K562 (cell line): ENCODE data around the gene ZFAND2B. TPM values are rescaled to one million over a fixed set of nuclear protein-coding genes. Genes with fewer than 3 reads are reported as not detected.

Experiments
- BRD4 ChIP-seq: fragments of 200-600 bp; sonication (generic); IDR thresholded peaks from 2 replicates; pipeline ENCODE4 v1.6.1; 2017; ENCODE audit warnings: inconsistent platforms
- ELF1 ChIP-seq: fragments of 200-800 bp; sonication (Bioruptor generic); IDR thresholded peaks from 2 replicates; pipeline ENCODE4 v1.6.1; 2016; ENCODE audit warnings: missing genetic modification characterization, missing compliant biosample characterization
- FUS ChIP-seq: fragments of 200-400 bp; formaldehyde crosslinking; optimal IDR thresholded peaks from 2 replicates; pipeline ENCODE3; 2017; ENCODE audit warnings: low read depth, low read length
- KLF16 ChIP-seq: IDR thresholded peaks from 2 replicates; pipeline ENCODE4 v1.6.1; 2016; ENCODE audit warnings: antibody characterized with exemption
- MIER1 ChIP-seq: fragments of 450-650 bp; IDR thresholded peaks from 2 replicates; pipeline ENCODE4 v1.6.1; 2016; ENCODE audit warnings: antibody characterized with exemption, mild to moderate bottlenecking, low read depth
- NUFIP1 ChIP-seq: fragments of 450-650 bp; IDR thresholded peaks from 2 replicates; pipeline ENCODE4 v1.6.1; 2018; ENCODE audit not compliant: partially characterized antibody
- RBM34 ChIP-seq: fragments of 200-400 bp; formaldehyde crosslinking; IDR thresholded peaks from 2 replicates; pipeline ENCODE4 v1.6.1; 2018; ENCODE audit warnings: low read length, borderline replicate concordance; ENCODE audit not compliant: insufficient read depth
- THRAP3 ChIP-seq: fragments of 450-650 bp; IDR thresholded peaks from 2 replicates; pipeline ENCODE4 v1.6.1; 2016; ENCODE audit warnings: mild to moderate bottlenecking, inconsistent platforms, borderline replicate concordance
- ZEB2 ChIP-seq: fragments of 450-650 bp; IDR thresholded peaks from 2 replicates; pipeline ENCODE4 v1.6.1; 2016
- ZKSCAN1 ChIP-seq: fragments of 150-350 bp; IDR thresholded peaks from 2 replicates; pipeline ENCODE4 v1.6.1; 2016; ENCODE audit warnings: low read depth, low read length
- ZNF780A ChIP-seq: fragments of 250-450 bp; sonication (Bioruptor Pico); IDR thresholded peaks from 2 replicates; pipeline ENCODE4 v1.5.0; 2021; ENCODE audit warnings: mild to moderate bottlenecking
- polyA plus RNA-seq, 8 experiments: library from polyadenylated mRNA; depleted of rRNA in 4 of 8; stranded (reverse) in 5 of 8; unstranded in 3 of 8; fragments of >200 nt; fragmentation: Nextera tagmentation in 2 of 8; fragmentation: Illumina TruSeq in 1 of 8; extraction: Ambion mirVana in 2 of 8; extraction: Trizol in 1 of 8; gene quantifications; 2 replicates each; pipeline versions ENCODE4 v1.2.1 to v1.2.3, GENCODE V29; 2011 to 2014; ENCODE audit warnings: inconsistent platforms in 1 of 8, missing spikeins in 1 of 8
- total RNA-seq, 7 experiments: library from RNA; depleted of rRNA in 6 of 7; stranded (reverse); fragments of >200 nt in 6 of 7; fragmentation: Illumina TruSeq in 2 of 7; extraction: Trizol in 2 of 7; gene quantifications; 2 replicates each; pipeline versions ENCODE4 v1.2.1 to v1.2.3, GENCODE V29; 2011 to 2021; ENCODE audit warnings: low replicate concordance in 1 of 7
- TF ChIP-seq, protein P1 (sequence below), 2 experiments: fragments of 450-650 bp; formaldehyde crosslinking in 1 of 2; IDR thresholded peaks; 2 replicates each; pipeline versions ENCODE4 v1.4.0 to v1.6.1; 2014 to 2020; ENCODE audit warnings: mild to moderate bottlenecking in 2 of 2, borderline replicate concordance in 1 of 2, low read depth in 1 of 2
- TF ChIP-seq, protein P2 (sequence below): fragments of 250-450 bp; sonication (Bioruptor Pico); IDR thresholded peaks from 2 replicates; pipeline ENCODE4 v1.8.0; 2022; ENCODE audit warnings: moderate library complexity, mild to moderate bottlenecking, inconsistent platforms
- TF ChIP-seq, protein P3 (sequence below), 2 experiments: fragments of 250-450 bp in 1 of 2; fragments of 450-650 bp in 1 of 2; sonication (Bioruptor Pico) in 1 of 2; IDR thresholded peaks; 2 replicates each; pipeline versions ENCODE4 v1.6.1 to v1.8.0; 2016 to 2021; ENCODE audit warnings: mild to moderate bottlenecking in 2 of 2, moderate library complexity in 2 of 2, missing compliant biosample characterization in 1 of 2, missing genetic modification characterization in 1 of 2
- TF ChIP-seq, protein P4 (sequence below): sonication (generic); formaldehyde crosslinking; IDR thresholded peaks from 2 replicates; pipeline ENCODE4 v1.8.0; 2022; ENCODE audit warnings: mild to moderate bottlenecking, missing genetic modification reagents

The ZFAND2B gene
- total and polyA plus RNA-seq, 9 of the 15 experiments (the other 6 are each of a cell fraction or from before 2014, with no cell fraction given) = 9.9 to 33.3 (median 26.1) TPM

DNA sequence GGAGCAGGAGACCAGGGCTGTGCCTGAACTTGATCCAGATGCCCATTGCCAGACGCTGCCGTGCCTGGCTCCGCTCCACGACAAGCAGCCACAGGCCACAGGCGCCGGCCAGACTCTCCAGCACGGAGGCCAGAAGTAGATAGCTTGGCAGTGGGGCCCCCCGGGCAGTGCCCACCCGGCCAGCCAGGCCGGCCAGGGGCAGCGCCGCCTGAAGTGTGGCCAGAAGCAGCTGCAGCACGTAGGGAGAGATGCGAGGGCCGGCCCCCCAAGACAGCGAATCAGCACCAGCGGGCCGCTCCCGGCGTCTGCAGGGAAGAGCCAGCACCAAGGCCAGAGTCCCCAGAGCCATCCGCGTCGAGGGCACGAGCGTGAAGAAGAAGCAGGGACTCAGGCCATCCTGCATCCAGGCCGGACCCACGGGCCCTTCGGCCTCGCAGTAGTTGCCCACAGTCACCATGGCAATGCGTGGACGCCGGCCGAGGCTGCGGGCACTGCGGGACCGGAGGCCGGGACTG lies 11.7 kb downstream of the ZFAND2B start (continued):
- TF ChIP-seq, protein P1, sequence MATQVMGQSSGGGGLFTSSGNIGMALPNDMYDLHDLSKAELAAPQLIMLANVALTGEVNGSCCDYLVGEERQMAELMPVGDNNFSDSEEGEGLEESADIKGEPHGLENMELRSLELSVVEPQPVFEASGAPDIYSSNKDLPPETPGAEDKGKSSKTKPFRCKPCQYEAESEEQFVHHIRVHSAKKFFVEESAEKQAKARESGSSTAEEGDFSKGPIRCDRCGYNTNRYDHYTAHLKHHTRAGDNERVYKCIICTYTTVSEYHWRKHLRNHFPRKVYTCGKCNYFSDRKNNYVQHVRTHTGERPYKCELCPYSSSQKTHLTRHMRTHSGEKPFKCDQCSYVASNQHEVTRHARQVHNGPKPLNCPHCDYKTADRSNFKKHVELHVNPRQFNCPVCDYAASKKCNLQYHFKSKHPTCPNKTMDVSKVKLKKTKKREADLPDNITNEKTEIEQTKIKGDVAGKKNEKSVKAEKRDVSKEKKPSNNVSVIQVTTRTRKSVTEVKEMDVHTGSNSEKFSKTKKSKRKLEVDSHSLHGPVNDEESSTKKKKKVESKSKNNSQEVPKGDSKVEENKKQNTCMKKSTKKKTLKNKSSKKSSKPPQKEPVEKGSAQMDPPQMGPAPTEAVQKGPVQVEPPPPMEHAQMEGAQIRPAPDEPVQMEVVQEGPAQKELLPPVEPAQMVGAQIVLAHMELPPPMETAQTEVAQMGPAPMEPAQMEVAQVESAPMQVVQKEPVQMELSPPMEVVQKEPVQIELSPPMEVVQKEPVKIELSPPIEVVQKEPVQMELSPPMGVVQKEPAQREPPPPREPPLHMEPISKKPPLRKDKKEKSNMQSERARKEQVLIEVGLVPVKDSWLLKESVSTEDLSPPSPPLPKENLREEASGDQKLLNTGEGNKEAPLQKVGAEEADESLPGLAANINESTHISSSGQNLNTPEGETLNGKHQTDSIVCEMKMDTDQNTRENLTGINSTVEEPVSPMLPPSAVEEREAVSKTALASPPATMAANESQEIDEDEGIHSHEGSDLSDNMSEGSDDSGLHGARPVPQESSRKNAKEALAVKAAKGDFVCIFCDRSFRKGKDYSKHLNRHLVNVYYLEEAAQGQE (IDR thresholded peaks at IDR 0.05; ENCODE audit: borderline replicate concordance) = peak; percentile 87
- TF ChIP-seq, protein P1 (CRISPR knock-in tag; IDR thresholded peaks at IDR 0.05; ENCODE audit: low read depth) = peak; percentile 85
- TF ChIP-seq ELF1 (no peak), KLF16 (no peak), BRD4 (no peak), ZEB2 (no peak), FUS (peak; percentile 3), NUFIP1 (no peak), ZKSCAN1 (no peak), MIER1 (no peak), RBM34 (no peak), ZNF780A (CRISPR knock-in tag) (no peak), THRAP3 (no peak)
- TF ChIP-seq, protein P2, sequence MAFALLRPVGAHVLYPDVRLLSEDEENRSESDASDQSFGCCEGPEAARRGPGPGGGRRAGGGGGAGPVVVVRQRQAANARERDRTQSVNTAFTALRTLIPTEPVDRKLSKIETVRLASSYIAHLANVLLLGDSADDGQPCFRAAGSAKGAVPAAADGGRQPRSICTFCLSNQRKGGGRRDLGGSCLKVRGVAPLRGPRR = no peak
- TF ChIP-seq, protein P3, sequence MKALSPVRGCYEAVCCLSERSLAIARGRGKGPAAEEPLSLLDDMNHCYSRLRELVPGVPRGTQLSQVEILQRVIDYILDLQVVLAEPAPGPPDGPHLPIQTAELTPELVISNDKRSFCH (CRISPR knock-in tag; IDR thresholded peaks at IDR 0.05) = no peak
- TF ChIP-seq, protein P3 (tag; IDR thresholded peaks at IDR 0.05) = no peak
- TF ChIP-seq, protein P4, sequence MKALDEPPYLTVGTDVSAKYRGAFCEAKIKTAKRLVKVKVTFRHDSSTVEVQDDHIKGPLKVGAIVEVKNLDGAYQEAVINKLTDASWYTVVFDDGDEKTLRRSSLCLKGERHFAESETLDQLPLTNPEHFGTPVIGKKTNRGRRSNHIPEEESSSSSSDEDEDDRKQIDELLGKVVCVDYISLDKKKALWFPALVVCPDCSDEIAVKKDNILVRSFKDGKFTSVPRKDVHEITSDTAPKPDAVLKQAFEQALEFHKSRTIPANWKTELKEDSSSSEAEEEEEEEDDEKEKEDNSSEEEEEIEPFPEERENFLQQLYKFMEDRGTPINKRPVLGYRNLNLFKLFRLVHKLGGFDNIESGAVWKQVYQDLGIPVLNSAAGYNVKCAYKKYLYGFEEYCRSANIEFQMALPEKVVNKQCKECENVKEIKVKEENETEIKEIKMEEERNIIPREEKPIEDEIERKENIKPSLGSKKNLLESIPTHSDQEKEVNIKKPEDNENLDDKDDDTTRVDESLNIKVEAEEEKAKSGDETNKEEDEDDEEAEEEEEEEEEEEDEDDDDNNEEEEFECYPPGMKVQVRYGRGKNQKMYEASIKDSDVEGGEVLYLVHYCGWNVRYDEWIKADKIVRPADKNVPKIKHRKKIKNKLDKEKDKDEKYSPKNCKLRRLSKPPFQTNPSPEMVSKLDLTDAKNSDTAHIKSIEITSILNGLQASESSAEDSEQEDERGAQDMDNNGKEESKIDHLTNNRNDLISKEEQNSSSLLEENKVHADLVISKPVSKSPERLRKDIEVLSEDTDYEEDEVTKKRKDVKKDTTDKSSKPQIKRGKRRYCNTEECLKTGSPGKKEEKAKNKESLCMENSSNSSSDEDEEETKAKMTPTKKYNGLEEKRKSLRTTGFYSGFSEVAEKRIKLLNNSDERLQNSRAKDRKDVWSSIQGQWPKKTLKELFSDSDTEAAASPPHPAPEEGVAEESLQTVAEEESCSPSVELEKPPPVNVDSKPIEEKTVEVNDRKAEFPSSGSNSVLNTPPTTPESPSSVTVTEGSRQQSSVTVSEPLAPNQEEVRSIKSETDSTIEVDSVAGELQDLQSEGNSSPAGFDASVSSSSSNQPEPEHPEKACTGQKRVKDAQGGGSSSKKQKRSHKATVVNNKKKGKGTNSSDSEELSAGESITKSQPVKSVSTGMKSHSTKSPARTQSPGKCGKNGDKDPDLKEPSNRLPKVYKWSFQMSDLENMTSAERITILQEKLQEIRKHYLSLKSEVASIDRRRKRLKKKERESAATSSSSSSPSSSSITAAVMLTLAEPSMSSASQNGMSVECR (CRISPR knock-in tag) = peak; percentile 76; the same call in 1 of the 2 replicates
